Epithelial cell of esophagus (primary cell): ENCODE data around the gene VSX1.

ENCODE experiments used
- DNase-seq: peaks from one replicate; pipeline ENCODE4 v3.0.0; 2010; ENCODE audit warnings: low read depth
- H3K4me3 ChIP-seq: 2 replicates; pipeline ENCODE4 v1.5.1; 2011; ENCODE audit warnings: mild to moderate bottlenecking, low read length, control low read depth
- TF ChIP-seq, protein P1 (sequence below): IDR thresholded peaks from 2 replicates; pipeline ENCODE4 v1.5.1; 2011; ENCODE audit warnings: low read depth, mild to moderate bottlenecking, low read length, control low read depth, inconsistent platforms; ENCODE audit not compliant: insufficient read depth; ENCODE audit errors: missing control alignments

The VSX1 gene

DNA sequence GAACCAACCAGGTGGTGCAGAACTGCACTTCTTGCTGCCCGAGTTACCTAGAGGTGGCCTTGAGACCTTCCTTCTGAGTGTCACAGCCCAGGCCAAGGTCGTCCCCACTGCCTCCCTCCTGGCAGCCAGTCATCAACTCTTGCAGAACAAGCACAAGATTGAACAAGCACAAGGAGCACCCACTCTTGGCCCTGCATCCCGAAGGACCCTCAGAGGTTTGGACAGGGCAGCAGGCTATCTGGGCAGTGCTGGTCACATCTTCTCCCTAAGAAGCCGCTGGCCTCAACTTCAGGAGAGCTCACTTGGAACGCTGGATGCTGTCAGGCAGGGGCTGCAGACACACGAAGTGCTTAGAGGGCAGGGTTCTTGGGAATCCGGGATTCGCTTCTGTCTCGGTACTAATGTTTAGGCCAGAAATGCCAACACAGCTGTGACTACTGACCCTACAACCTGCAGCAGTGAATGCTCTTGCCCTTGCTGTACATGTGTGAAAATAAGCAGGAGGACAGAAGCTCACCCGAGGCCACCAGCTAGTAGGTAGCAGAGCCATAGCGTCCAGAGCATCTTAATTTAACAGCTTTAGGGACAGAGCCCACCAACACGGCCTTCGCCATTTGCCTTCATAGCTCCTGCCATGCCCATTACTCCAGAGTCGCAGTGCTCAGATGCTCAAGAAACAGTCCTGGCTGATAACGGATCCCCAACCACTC is 20.0 kb downstream of the VSX1 start:
- DNase-seq: no peak
- H3K4me3 ChIP-seq: no peak overlapping the region
- TF ChIP-seq, protein P1, sequence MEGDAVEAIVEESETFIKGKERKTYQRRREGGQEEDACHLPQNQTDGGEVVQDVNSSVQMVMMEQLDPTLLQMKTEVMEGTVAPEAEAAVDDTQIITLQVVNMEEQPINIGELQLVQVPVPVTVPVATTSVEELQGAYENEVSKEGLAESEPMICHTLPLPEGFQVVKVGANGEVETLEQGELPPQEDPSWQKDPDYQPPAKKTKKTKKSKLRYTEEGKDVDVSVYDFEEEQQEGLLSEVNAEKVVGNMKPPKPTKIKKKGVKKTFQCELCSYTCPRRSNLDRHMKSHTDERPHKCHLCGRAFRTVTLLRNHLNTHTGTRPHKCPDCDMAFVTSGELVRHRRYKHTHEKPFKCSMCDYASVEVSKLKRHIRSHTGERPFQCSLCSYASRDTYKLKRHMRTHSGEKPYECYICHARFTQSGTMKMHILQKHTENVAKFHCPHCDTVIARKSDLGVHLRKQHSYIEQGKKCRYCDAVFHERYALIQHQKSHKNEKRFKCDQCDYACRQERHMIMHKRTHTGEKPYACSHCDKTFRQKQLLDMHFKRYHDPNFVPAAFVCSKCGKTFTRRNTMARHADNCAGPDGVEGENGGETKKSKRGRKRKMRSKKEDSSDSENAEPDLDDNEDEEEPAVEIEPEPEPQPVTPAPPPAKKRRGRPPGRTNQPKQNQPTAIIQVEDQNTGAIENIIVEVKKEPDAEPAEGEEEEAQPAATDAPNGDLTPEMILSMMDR: no peak

DNA sequence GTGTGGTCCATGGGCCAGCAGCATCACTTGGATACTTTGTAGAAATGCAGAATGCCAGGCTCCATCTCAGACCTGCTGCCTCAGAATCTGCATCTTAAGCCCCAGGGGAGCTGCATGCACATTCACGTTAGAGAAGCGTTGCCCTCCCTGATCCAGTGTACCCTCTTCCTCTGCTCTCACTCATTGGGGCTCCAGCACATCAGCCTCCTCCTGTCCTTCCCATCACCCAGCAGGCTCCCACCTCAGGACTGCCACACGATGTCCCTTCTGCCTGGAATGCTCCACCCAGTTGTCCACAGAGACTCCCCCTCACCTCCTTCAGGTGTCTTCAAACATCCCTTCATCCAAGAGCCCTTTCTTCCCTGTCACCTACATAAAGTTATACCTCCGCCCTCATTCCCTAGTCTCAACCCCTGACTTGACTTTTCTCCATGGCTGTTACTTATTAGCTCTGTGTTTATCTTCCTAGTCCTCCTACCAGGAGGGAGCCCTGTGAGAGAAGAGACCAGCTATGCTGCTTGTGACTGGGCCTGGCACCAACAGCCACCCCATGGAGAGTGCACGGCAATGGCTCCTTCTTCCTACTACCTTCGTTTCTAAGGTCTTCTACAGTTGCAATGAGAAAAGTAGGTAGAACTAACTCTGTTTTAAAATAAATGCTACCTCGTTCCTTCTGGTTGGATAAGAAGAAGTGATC is 20.7 kb downstream of the VSX1 start:
- no peak overlapping the region for H3K4me3 ChIP-seq
- DNase-seq: no peak
- TF ChIP-seq, protein P1: no peak

DNA sequence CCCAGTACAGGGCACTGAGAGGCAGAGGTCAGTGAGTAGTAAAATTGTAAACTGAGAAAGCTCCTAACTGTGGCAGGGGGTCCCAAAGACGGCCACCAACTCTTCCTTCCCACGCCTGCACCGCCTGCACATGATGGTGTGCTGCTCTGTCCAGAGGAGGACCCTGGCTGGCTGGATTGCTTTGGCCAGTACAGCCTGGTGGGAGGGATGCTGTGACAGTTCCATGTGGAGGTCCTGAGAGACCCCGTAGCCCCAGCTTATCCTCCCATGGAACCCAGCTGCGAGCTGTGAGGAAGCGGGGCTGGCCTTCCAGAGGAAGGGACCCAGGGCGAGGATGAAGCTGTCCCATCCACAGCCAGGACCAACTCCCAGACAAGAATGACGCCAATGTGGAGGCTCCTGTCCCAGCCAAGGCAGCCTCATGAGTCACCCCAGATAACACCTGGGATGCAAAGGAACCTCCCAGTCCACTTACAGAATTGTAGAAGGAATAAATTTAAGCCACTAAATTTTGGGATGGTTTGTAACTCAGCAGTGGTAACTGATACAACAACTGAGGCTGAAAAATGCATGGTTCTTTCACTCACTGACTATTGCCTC is 22.0 kb downstream of the VSX1 start:
- TF ChIP-seq, protein P1: no peak
- peak; percentile 49 for DNase-seq
- H3K4me3 ChIP-seq: no peak overlapping the region

DNA sequence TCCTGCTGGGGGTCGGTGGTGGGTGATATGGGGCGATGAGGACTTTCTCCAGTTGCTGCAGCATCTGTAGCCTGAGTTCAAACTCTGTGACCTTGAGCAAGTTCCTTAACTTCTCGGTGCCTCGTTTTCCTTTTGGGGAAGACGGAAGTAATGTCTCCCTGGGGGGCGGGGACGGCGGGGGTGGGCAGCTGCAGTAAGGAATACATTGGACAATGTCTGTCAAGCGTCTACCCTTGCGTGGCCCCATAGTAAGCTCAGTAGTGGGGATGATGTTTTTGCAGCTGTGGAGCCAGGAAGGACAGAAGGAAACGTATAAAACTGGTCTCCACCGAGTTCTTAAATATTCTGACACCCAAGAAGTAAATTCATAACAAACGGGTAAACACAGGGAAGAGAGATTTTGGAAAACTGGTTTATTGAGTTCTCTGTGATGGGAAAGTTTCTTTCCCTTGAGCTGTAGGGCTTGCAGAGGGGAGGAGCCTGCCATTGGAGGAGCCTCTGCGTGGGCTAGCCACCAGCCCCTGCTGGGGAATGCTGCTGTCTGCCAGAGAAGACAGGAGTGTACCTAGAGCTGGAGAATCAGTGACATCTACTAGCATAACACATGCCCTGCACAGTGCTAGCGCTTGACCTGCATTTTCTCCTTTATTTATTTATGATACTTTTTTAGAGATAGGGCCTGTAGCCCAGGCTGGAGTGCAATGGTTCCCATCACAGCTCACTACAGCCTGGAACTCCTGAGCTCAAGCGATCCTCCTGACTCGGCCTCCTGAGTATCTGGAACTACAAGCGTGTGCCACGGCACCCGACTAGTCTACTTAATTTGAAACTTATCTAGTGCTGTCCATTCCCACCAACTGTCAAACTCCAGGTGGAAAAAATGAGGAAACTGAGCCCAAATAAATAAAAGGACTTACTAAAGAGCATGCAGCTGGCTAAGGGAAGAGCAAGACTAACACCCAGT is 22.8 kb downstream of the VSX1 start:
- TF ChIP-seq, protein P1: no peak

DNA sequence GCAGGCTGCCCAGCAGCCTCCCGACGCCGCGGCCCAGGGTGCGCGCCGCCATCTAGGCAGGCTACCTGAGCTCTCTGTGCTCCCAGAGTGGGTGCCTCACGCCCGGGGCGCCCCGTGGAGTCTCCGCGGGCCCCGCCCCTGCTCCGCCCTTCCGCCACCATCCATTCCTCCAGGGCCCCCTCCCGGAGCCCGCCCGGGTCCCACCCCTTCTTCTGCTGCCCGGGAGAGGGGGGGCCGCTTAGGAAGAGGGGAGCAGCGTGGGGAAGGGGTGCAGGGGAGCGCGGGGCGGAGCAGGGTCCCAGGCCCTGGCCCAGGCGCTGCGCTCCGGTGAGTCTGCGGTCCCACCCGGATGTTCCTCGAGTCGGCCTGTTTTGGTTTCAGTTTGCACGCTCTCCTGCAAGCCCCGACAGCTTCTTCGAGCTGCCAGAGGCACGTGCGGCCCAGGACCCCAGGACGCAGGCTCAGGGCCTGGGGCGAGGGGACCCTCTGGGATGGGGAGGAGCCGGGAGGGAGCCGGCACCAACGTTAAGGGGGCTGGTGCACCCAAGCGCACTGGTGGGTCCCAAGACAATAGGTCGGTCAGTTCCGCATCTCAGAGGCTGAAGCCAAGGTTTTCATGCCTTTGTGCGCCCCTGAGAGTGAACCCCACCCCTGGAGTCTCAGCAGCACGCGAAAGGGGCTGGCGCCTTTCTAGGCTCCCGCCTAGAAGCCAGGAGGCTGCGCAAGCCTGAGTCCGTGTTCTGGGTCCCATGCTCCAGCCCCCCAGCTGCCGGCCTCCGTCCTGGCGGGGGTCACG is 23.7 kb downstream of the VSX1 start, which contains the start of gene ACSS1:
Gene ACSS1 (minus strand): TSS at position 89 of the 796 bp plus-strand sequence. CDS start 37 bp downstream, at position 52.
- TF ChIP-seq, protein P1: no peak
- DNase-seq: no peak
- peak within 1 kb of the TSS; percentile 60 for H3K4me3 ChIP-seq

More for the DNA sequence above, 22.8 kb downstream of the VSX1 start:
- no peak for DNase-seq
- H3K4me3 ChIP-seq: no peak overlapping the region
